GM23338 (cell line): ENCODE measurements around the gene UBALD1. TPM values are rescaled to one million over a fixed set of nuclear protein-coding genes. Genes with fewer than 3 reads are reported as not detected.

Experiments
- ATAC-seq: fragments of 200-7000 bp; cut with Tn5 transposase; 3 replicates; pipeline ENCODE4 v1.9.1; 2020
- DNase-seq: peaks from one replicate; pipeline ENCODE4 v3.0.0-alpha.2; 2015; ENCODE audit warnings: low spot score
- H2AFZ ChIP-seq: fragments of 200-600 bp; sonication (generic); 2 replicates; pipeline ENCODE4 v1.8.0; 2016; ENCODE audit warnings: antibody characterized with exemption, mild to moderate bottlenecking, moderate library complexity
- H3F3A ChIP-seq: fragments of 200-600 bp; sonication (generic); replicated peaks from 2 replicates; pipeline ENCODE4 v1.8.0; 2017; ENCODE audit warnings: antibody characterized with exemption, mixed run types, low read depth
- H3K27ac ChIP-seq: fragments of 200-600 bp; sonication (generic); 2 replicates; pipeline ENCODE4 v1.6.1; 2016; ENCODE audit warnings: low read depth
- H3K27me3 ChIP-seq: fragments of 200-600 bp; sonication (generic); 2 replicates; pipeline ENCODE4 v1.8.0; 2016; ENCODE audit warnings: mild to moderate bottlenecking, mixed run types, moderate library complexity; ENCODE audit not compliant: insufficient read depth
- H3K36me3 ChIP-seq: fragments of 200-600 bp; sonication (generic); 2 replicates; pipeline ENCODE4 v1.8.0; 2016; ENCODE audit warnings: mild to moderate bottlenecking; ENCODE audit not compliant: insufficient read depth
- H3K4me1 ChIP-seq: fragments of 200-600 bp; sonication (generic); 2 replicates; pipeline ENCODE4 v1.8.0; 2016; ENCODE audit warnings: mild to moderate bottlenecking, moderate library complexity; ENCODE audit not compliant: insufficient read depth
- H3K4me2 ChIP-seq: fragments of 200-600 bp; sonication (generic); 2 replicates; pipeline ENCODE4 v1.7.1; 2017; ENCODE audit warnings: mixed run types
- H3K4me3 ChIP-seq: fragments of 200-600 bp; sonication (generic); 2 replicates; pipeline ENCODE4 v1.6.1; 2016; ENCODE audit warnings: mixed run types
- H3K79me2 ChIP-seq: fragments of 200-600 bp; sonication (generic); replicated peaks from 2 replicates; pipeline ENCODE4 v1.8.0; 2017; ENCODE audit warnings: mild to moderate bottlenecking; ENCODE audit not compliant: insufficient read depth
- H3K9me2 ChIP-seq: fragments of 200-600 bp; sonication (generic); 2 replicates; pipeline ENCODE4 v1.8.0; 2017; ENCODE audit not compliant: insufficient read depth
- H4K20me1 ChIP-seq: fragments of 200-600 bp; sonication (generic); replicated peaks from 2 replicates; pipeline ENCODE4 v1.8.0; 2017; ENCODE audit warnings: mild to moderate bottlenecking; ENCODE audit not compliant: insufficient read depth
- H3K27ac Mint-ChIP-seq: 2 replicates; pipeline ENCODE4 v1.8.0; 2020; ENCODE audit warnings: inconsistent platforms, mild to moderate bottlenecking, moderate library complexity, mixed read lengths
- H3K27me3 Mint-ChIP-seq: 3 replicates; pipeline ENCODE4 v1.8.0; 2022; ENCODE audit warnings: low read depth, mild to moderate bottlenecking, moderate library complexity, mixed read lengths, inconsistent platforms; ENCODE audit not compliant: insufficient read depth, poor library complexity
- H3K36me3 Mint-ChIP-seq: 3 replicates; pipeline ENCODE4 v1.8.0; 2021; ENCODE audit warnings: low read depth, mild to moderate bottlenecking, inconsistent platforms, moderate library complexity, mixed read lengths
- H3K4me1 Mint-ChIP-seq: 3 replicates; pipeline ENCODE4 v1.8.0; 2020; ENCODE audit warnings: mild to moderate bottlenecking, inconsistent platforms, mixed read lengths
- H3K4me3 Mint-ChIP-seq: 3 replicates; pipeline ENCODE4 v1.8.0; 2021; ENCODE audit warnings: moderate library complexity, mild to moderate bottlenecking, inconsistent platforms, mixed read lengths
- H3K9me3 Mint-ChIP-seq: 3 replicates; pipeline ENCODE4 v1.8.0; 2020; ENCODE audit warnings: moderate library complexity, mild to moderate bottlenecking, inconsistent platforms, mixed read lengths
- CREB1 ChIP-seq: fragments of 250-450 bp; sonication (Bioruptor Pico); IDR thresholded peaks from 2 replicates; pipeline ENCODE4 v1.5.0; 2020; ENCODE audit warnings: low read depth, mild to moderate bottlenecking, moderate library complexity
- EZH2 ChIP-seq: fragments of 200-600 bp; sonication (generic); IDR thresholded peaks from one replicate; pipeline ENCODE4 v1.8.0; 2017; ENCODE audit warnings: antibody characterized with exemption, mild to moderate bottlenecking, low read depth; ENCODE audit not compliant: unreplicated experiment
- NANOG ChIP-seq: IDR thresholded peaks from 2 replicates; pipeline ENCODE4 v1.6.1; 2016; ENCODE audit warnings: antibody characterized with exemption, borderline replicate concordance
- POLR2AphosphoS5 ChIP-seq: IDR thresholded peaks from 2 replicates; pipeline ENCODE4 v1.6.1; 2016; ENCODE audit warnings: antibody characterized with exemption, low read depth
- REST ChIP-seq: IDR thresholded peaks from one replicate; pipeline ENCODE4 v1.6.1; 2018; ENCODE audit warnings: antibody characterized with exemption; ENCODE audit not compliant: unreplicated experiment
- STAT1 ChIP-seq: IDR thresholded peaks from one replicate; pipeline ENCODE4 v1.6.1; 2016; ENCODE audit warnings: antibody characterized with exemption; ENCODE audit not compliant: unreplicated experiment
- ZNF331 ChIP-seq: fragments of 250-450 bp; sonication (Bioruptor Pico); IDR thresholded peaks from 2 replicates; pipeline ENCODE4 v1.5.0; 2020; ENCODE audit warnings: low read depth, mild to moderate bottlenecking, moderate library complexity
- polyA plus RNA-seq: library from polyadenylated mRNA; unstranded; fragments of >200 nt; fragmentation: Nextera tagmentation; extraction: Ambion mirVana; gene quantifications from 2 replicates; pipeline ENCODE4 v1.2.1, GENCODE V29; 2016
- total RNA-seq: library from RNA; depleted of rRNA; stranded (reverse); fragments of >200 nt; shearing (Covaris generic); gene quantifications from 2 replicates; pipeline ENCODE4 v1.2.3, GENCODE V29; 2014
- TF ChIP-seq, protein P1 (sequence below), 2 experiments: fragments of 200-600 bp in 1 of 2; sonication (generic) in 1 of 2; conservative IDR thresholded peaks; 2 replicates each; pipeline versions ENCODE4 v1.5.1 to v1.6.1; 2016 to 2017; ENCODE audit warnings: antibody characterized with exemption in 2 of 2, low read depth in 2 of 2, mild to moderate bottlenecking in 2 of 2, moderate library complexity in 1 of 2
- TF ChIP-seq, protein P2 (sequence below): fragments of 250-450 bp; sonication (Bioruptor Pico); IDR thresholded peaks from 2 replicates; pipeline ENCODE4 v1.5.0; 2020; ENCODE audit warnings: mild to moderate bottlenecking, moderate library complexity

UBALD1 gene
- total and polyA plus RNA-seq, 2 experiments from 2014 or later: 20.7 to 32.8 TPM

DNA sequence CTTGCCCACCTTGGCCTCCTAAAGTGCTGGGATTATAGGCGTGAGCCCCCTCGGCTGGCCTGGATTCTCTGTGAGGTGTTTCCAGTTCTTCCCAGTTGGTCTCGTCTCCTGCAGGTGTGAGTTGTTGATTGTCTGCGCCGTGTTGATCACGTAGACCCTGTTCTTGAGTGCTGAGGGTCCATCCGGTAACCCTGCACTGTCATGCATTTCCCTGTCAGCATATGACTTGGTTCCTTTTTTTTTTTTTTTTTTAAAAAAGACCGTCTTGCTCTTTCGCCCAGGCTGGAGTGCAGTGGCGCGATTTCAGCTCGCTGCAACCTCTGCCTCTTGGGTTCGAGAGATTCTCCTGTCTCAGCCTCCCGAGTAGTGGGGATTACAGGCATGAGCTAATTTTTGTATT lies 27.2 kb upstream of the UBALD1 start (continued):
- TF ChIP-seq REST (no peak), EZH2 (no peak), STAT1 (no peak), POLR2AphosphoS5 (no peak)
- TF ChIP-seq, protein P1, sequence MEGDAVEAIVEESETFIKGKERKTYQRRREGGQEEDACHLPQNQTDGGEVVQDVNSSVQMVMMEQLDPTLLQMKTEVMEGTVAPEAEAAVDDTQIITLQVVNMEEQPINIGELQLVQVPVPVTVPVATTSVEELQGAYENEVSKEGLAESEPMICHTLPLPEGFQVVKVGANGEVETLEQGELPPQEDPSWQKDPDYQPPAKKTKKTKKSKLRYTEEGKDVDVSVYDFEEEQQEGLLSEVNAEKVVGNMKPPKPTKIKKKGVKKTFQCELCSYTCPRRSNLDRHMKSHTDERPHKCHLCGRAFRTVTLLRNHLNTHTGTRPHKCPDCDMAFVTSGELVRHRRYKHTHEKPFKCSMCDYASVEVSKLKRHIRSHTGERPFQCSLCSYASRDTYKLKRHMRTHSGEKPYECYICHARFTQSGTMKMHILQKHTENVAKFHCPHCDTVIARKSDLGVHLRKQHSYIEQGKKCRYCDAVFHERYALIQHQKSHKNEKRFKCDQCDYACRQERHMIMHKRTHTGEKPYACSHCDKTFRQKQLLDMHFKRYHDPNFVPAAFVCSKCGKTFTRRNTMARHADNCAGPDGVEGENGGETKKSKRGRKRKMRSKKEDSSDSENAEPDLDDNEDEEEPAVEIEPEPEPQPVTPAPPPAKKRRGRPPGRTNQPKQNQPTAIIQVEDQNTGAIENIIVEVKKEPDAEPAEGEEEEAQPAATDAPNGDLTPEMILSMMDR (conservative IDR thresholded peaks at IDR 0.05; ENCODE audit: low read depth in 2 of 2): no peak

DNA sequence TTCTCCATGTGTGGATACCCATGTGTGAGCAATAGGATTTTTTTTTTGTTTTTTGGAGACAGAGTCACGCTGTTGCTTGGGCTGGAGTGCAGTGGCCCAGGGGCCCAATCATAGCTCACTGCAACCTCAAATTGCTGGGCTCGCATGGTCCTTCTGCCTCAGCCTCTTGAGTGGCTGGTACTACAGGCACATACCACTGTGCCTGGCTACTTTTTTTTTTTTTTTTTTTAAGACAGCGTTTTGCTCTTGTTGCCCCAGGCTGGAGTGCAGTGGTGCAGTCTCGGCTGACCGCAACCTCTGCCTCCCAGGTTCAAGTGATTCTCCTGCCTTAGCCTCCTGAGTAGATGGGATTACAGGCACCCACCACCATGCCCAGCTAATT lies 26.6 kb upstream of the UBALD1 start:
- Mint-ChIP-seq H3K9me3 (no peaks in the 10 kb centered on the region), H3K4me1 (peaks cover 5% of the 10 kb centered on the region; the same call in 2 of the 3 replicates), H3K36me3 (no peaks in the 10 kb centered on the region; the same call in 2 of the 3 replicates), H3K27ac (no peak overlapping the region), H3K4me3 (no peak overlapping the region), H3K27me3 (peaks cover 10% of the 10 kb centered on the region)
- no peak overlapping the region for H3K4me2 ChIP-seq
- H3K36me3 ChIP-seq: no peaks in the 10 kb centered on the region
- H3K4me3 ChIP-seq: no peak overlapping the region
- H3K79me2 ChIP-seq: peaks cover 89% of the 10 kb centered on the region
- no peaks in the 10 kb centered on the region for H3K4me1 ChIP-seq
- DNase-seq: no peak
- ATAC-seq: no peak
- H4K20me1 ChIP-seq: peaks cover 4% of the 10 kb centered on the region
- H3K9me2 ChIP-seq: no peaks in the 10 kb centered on the region
- H3K27ac ChIP-seq: 0 out of 2 replicates have a peak overlapping the region, but pooled peaks have one; percentile 32
- TF ChIP-seq POLR2AphosphoS5 (no peak), ZNF331 (no peak), CREB1 (CRISPR knock-in tag) (no peak), NANOG (no peak)
- TF ChIP-seq, protein P1 (conservative IDR thresholded peaks at IDR 0.05; ENCODE audit: low read depth in 2 of 2): no peak
- TF ChIP-seq, protein P2, sequence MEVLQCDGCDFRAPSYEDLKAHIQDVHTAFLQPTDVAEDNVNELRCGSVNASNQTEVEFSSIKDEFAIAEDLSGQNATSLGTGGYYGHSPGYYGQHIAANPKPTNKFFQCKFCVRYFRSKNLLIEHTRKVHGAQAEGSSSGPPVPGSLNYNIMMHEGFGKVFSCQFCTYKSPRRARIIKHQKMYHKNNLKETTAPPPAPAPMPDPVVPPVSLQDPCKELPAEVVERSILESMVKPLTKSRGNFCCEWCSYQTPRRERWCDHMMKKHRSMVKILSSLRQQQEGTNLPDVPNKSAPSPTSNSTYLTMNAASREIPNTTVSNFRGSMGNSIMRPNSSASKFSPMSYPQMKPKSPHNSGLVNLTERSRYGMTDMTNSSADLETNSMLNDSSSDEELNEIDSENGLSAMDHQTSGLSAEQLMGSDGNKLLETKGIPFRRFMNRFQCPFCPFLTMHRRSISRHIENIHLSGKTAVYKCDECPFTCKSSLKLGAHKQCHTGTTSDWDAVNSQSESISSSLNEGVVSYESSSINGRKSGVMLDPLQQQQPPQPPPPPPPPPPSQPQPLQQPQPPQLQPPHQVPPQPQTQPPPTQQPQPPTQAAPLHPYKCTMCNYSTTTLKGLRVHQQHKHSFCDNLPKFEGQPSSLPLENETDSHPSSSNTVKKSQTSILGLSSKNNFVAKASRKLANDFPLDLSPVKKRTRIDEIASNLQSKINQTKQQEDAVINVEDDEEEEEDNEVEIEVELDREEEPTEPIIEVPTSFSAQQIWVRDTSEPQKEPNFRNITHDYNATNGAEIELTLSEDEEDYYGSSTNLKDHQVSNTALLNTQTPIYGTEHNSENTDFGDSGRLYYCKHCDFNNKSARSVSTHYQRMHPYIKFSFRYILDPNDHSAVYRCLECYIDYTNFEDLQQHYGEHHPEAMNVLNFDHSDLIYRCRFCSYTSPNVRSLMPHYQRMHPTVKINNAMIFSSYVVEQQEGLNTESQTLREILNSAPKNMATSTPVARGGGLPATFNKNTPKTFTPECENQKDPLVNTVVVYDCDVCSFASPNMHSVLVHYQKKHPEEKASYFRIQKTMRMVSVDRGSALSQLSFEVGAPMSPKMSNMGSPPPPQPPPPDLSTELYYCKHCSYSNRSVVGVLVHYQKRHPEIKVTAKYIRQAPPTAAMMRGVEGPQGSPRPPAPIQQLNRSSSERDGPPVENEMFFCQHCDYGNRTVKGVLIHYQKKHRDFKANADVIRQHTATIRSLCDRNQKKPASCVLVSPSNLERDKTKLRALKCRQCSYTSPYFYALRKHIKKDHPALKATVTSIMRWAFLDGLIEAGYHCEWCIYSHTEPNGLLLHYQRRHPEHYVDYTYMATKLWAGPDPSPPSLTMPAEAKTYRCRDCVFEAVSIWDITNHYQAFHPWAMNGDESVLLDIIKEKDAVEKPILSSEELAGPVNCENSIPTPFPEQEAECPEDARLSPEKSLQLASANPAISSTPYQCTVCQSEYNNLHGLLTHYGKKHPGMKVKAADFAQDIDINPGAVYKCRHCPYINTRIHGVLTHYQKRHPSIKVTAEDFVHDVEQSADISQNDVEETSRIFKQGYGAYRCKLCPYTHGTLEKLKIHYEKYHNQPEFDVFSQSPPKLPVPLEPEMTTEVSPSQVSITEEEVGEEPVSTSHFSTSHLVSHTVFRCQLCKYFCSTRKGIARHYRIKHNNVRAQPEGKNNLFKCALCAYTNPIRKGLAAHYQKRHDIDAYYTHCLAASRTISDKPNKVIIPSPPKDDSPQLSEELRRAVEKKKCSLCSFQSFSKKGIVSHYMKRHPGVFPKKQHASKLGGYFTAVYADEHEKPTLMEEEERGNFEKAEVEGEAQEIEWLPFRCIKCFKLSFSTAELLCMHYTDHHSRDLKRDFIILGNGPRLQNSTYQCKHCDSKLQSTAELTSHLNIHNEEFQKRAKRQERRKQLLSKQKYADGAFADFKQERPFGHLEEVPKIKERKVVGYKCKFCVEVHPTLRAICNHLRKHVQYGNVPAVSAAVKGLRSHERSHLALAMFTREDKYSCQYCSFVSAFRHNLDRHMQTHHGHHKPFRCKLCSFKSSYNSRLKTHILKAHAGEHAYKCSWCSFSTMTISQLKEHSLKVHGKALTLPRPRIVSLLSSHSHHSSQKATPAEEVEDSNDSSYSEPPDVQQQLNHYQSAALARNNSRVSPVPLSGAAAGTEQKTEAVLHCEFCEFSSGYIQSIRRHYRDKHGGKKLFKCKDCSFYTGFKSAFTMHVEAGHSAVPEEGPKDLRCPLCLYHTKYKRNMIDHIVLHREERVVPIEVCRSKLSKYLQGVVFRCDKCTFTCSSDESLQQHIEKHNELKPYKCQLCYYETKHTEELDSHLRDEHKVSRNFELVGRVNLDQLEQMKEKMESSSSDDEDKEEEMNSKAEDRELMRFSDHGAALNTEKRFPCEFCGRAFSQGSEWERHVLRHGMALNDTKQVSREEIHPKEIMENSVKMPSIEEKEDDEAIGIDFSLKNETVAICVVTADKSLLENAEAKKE (CRISPR knock-in tag): no peak
- H2AFZ ChIP-seq: no peak overlapping the region
- H3F3A ChIP-seq: 0 out of 2 replicates have a peak, but pooled peaks cover 2% of the 10 kb centered on the region
- no peaks in the 10 kb centered on the region for H3K27me3 ChIP-seq
